AG08396 (cell line): ENCODE measurements around the gene TRAPPC2L.
"Not testable (repeated sequence)": the region's sequence is repeated elsewhere in the genome, so short reads cannot be mapped to it uniquely, and the experiment has no call there.

Source experiments
- DNase-seq: peaks from one replicate; pipeline ENCODE4 v3.0.0; 2012; ENCODE audit warnings: low spot score, mixed read lengths

The TRAPPC2L gene

GRCh38 chr16:88819126-88819525 is 37.8 kb upstream of the TRAPPC2L start:
- DNase-seq = no peak

GRCh38 chr16:88820385-88821025 is 36.4 kb upstream of the TRAPPC2L start:
- DNase-seq = no peak

GRCh38 chr16:88821168-88821850 is 35.6 kb upstream of the TRAPPC2L start:
- DNase-seq = no peak

GRCh38 chr16:88822281-88823040 is 34.5 kb upstream of the TRAPPC2L start:
- no peak for DNase-seq

GRCh38 chr16:88823646-88824045 is 33.3 kb upstream of the TRAPPC2L start:
- not testable (repeated sequence) for DNase-seq

- DNase-seq = no peak
These were observed 32.5 kb upstream of the TRAPPC2L start for GRCh38 chr16:88824256-88825077.

- DNase-seq = no peak
These were observed 31.8 kb upstream of the TRAPPC2L start for GRCh38 chr16:88825146-88825545.

- DNase-seq = no peak
These were observed 30.7 kb upstream of the TRAPPC2L start for GRCh38 chr16:88826070-88826840.

GRCh38 chr16:88827727-88828126 is 29.2 kb upstream of the TRAPPC2L start:
- no peak for DNase-seq

GRCh38 chr16:88828711-88829110 is 28.2 kb upstream of the TRAPPC2L start:
- DNase-seq = no peak

- no peak for DNase-seq
These were observed 26.7 kb upstream of the TRAPPC2L start for GRCh38 chr16:88830258-88830657.

- no peak for DNase-seq
These were observed 26.1 kb upstream of the TRAPPC2L start for GRCh38 chr16:88830783-88831182.

GRCh38 chr16:88831838-88832237 is 25.1 kb upstream of the TRAPPC2L start:
- DNase-seq = peak; percentile 41

- DNase-seq = no peak
These were observed 23.8 kb upstream of the TRAPPC2L start for GRCh38 chr16:88833086-88833485.

- no peak for DNase-seq
These were observed 22.3 kb upstream of the TRAPPC2L start for GRCh38 chr16:88834670-88835069.

GRCh38 chr16:88835383-88835782 is 21.5 kb upstream of the TRAPPC2L start:
- no peak for DNase-seq

GRCh38 chr16:88835818-88836217 is 21.1 kb upstream of the TRAPPC2L start:
- DNase-seq = no peak

GRCh38 chr16:88836791-88837190 is 20.1 kb upstream of the TRAPPC2L start:
- no peak for DNase-seq

- DNase-seq = no peak
These were observed 19.1 kb upstream of the TRAPPC2L start for GRCh38 chr16:88837806-88838205.

- DNase-seq = no peak
These were observed 18.4 kb upstream of the TRAPPC2L start for GRCh38 chr16:88838566-88838965.

GRCh38 chr16:88839026-88839529 is 17.8 kb upstream of the TRAPPC2L start:
- no peak for DNase-seq
